SKM-1 treated with dmso at 0.1 percent for 144 hours (cell line): ENCODE data around the gene PCSK2.

ENCODE experiments used
- DNase-seq: peaks from one replicate; lab custom pipeline; 2025; ENCODE audit not compliant: unreplicated experiment; lab: John Stamatoyannopoulos, UW

PCSK2 gene

DNA sequence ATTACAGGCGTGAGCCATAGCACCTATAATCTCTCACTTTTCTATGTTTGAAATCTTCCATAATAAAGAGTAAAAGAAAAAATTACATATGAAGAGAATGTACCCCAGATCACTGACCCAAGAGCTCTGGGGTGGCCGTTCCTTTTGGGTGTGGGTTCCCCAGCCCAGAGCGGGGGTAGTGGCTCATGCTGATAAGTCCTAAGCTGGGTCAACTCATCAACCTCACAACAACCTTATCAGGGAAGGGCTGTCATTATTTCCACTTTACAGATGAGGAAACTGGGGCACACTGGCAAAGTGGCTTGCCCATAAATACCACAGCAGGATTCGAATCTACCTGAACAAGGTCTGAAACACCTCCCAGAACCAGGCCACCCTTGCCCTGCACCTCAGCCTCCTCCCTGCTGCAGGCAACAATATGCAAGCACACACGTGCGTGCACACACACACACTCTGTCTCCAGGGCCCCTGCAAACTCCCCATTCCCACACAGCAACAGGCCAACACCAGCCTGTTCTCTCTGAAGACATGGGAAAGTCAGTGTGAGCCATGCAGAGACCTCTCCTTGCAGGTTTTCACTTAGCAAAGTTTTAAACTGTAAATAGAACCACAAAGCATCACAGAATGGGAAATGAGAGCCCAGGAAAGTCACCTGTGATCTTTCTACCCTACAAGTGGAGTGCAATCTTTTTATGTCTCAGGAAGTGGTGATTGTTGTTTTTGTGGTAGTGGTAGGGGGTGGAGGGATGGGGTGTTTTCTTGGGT is 276.6 kb downstream of the PCSK2 start:
- DNase-seq: no peak

- DNase-seq: no peak
These were observed 277.4 kb downstream of the PCSK2 start for GRCh38 chr20:17504066-17504897.

- DNase-seq: peak; percentile 36
These were observed 278.2 kb downstream of the PCSK2 start for GRCh38 chr20:17504898-17505635.

- DNase-seq: no peak
These were observed 279.0 kb downstream of the PCSK2 start for GRCh38 chr20:17505636-17506517.

- DNase-seq: no peak
These were observed 280.2 kb downstream of the PCSK2 start for GRCh38 chr20:17507032-17507431.

DNA sequence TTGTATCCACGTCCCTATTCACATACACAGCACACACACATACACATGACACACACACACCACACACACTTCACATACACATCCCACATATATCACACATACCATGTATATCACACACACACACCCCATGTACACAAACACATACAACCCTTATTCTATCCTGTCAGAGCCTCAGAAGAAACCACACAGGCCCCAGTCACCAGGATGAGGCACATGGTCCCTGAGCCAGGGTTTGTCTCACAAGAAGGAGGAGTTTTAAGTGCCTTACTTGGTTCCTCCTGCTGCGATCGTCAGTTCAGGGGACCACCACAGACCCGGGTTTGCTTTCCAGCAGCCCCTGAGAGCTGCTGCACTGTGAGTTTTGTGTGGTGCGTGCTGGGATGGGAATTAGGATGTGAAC is 280.7 kb downstream of the PCSK2 start:
- no peak for DNase-seq

DNA sequence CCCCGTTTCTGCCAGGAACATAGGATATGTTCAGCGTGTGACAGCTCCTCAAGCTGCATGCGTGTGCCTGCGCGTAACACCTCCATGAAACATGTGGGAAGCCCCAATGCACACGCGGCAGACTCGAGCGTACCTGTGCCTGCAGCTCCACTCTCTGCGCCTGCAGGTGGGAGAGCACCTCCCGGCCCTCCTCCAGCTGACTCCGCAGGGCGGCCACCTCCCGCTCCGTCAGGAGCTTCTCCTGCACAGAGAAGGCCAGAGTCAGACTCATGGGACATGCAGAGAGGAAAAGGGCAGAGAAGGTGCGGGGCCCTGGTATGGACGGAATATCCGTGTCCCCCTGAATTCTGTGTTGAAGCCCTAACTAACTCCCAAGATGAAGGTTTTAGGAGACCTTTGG is 281.9 kb downstream of the PCSK2 start:
- DNase-seq: no peak

- DNase-seq: no peak
These were observed 283.7 kb downstream of the PCSK2 start for GRCh38 chr20:17510548-17510947.

DNA sequence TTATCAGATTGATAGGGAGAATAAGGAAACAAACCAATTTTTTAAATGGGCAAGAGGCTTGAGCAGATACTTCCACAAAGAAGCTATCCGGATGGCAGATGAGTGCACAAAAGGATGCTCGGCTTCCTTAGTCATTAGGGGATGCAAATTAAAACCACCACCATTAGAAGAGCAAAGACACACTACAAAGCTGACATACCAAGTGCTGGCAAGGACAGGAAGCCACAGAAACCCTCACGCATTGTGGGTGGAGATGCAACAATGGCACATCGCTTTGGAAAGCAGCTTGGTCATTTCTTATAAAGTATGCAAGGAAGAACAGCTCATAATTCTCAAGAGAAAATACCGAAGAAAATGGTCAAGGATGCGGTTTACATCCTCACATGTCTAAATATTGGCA is 284.6 kb downstream of the PCSK2 start:
- DNase-seq: no peak

GRCh38 chr20:17513939-17514338 is 287.1 kb downstream of the PCSK2 start:
- no peak for DNase-seq

GRCh38 chr20:17515053-17515452 is 288.2 kb downstream of the PCSK2 start:
- DNase-seq: no peak

- DNase-seq: peak; percentile 20
These were observed 291.7 kb downstream of the PCSK2 start for GRCh38 chr20:17518339-17519052.

GRCh38 chr20:17519606-17520285 is 292.9 kb downstream of the PCSK2 start:
- no peak for DNase-seq

DNA sequence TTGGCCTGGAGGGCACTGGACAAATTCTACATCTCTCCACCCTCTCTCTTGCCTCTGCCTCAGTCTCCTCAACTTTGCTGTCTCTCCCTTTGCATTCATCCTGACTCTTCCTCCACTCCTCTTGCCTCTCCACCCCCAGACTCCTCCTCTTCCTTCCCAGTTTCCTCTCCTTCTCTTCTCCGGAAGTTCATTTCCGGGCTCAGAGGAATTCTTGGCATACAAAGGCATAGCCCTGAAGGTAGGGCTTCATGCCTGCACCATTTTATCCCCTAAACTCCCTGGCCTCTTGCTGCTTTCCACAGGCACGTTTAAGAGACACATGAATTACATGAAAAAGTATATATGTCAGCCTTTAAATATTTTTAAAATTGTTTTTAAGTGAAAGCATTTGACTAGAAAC is 293.7 kb downstream of the PCSK2 start:
- DNase-seq: no peak

DNA sequence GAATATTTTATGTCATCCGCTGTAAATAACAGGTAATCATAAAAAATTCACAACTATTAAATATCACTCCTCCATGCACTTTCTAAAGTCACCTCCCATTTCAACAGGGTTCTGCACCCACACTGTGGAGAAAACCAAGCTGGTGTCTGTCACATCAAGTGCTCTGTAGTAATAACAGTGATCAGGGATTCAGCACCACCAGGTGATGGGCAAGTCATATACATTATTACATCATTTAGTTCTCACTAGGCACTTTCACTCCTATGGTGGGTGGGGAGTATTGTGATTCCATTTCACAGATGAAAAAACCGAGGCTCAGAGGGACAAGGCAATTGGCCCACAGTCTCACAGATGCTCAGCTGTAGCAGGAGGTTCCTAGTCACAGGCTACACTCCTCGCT is 295.7 kb downstream of the PCSK2 start:
- no peak for DNase-seq

GRCh38 chr20:17523326-17523725 is 296.5 kb downstream of the PCSK2 start:
- no peak for DNase-seq

- no peak for DNase-seq
These were observed 297.7 kb downstream of the PCSK2 start for GRCh38 chr20:17524560-17524959.

DNA sequence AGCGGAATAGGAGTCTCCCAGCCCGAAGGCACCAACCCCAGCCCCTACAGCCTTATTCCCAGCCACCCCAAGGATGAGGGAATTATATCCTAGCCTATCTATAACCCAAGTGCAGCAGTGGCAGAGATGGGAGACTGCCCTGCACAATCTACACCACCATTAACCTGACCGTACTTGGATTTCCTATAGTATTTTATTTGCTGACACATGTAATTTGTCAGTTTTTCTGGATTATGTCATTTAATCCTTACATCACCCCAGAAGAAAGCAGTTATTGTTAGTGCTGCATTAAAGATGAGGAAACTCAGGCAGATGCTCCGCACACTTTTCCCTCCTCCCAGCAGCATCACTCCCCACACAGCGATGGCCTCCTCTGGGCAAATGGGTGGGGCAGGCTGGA is 298.3 kb downstream of the PCSK2 start:
- no peak for DNase-seq

GRCh38 chr20:17525650-17526049 is 298.8 kb downstream of the PCSK2 start:
- no peak for DNase-seq
